Activated CD8-positive, alpha-beta memory T cell treated with anti-CD3 and anti-CD28 coated beads for 36 hours (primary cell): ENCODE measurements around the gene SULT1C4. TPM values are rescaled to one million over a fixed set of nuclear protein-coding genes. Genes with fewer than 3 reads are reported as not detected.
"Not testable (repeated sequence)": the region's sequence is repeated elsewhere in the genome, so short reads cannot be mapped to it uniquely, and the experiment has no call there.

Experiments used
- CTCF ChIA-PET: fragments of 350-600 bp; sonication (Branson Sonifier 250); formaldehyde crosslinking; loops from one replicate; lab custom pipeline; 2021; ENCODE audit warnings: antibody characterized with exemption; lab: Charles Lee
- POLR2A ChIA-PET: fragments of 350-600 bp; sonication (Branson Sonifier 250); formaldehyde crosslinking; loops from one replicate; lab custom pipeline; 2021; ENCODE audit warnings: antibody characterized with exemption; lab: Charles Lee
- total RNA-seq, 2 experiments: library from RNA; stranded (reverse); gene quantifications; one replicate each; pipeline ENCODE4 v1.2.3, GENCODE V29; 2021

Gene SULT1C4
- total RNA-seq, 2 experiments from 2014 or later: not detected

- ChIA-PET POLR2A (no interaction called here), CTCF (no interaction called here)
Measured at GRCh38 chr2:108407864-108408729, 30.3 kb downstream of the SULT1C4 start.

DNA sequence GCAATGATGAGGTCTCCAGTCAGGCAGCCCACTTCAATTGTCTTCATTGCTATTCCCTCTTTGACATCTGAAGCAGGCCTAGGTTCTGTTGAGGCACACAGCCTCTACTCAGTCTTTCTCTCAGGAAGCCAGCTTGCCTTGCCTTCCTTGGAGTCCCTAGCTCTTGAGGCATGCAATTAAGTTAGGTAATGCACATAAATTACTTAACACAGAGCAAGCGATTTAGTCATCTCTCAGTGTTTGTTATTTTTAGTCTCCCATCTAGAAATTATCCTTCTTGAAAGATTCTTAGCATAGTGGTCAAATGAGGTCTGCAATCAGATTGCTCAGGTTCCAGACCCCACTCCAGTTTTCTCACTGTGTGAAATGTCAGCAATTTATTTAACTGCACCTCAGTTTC, 32.0 kb downstream of the SULT1C4 start:
- CTCF ChIA-PET: no interaction called here
- POLR2A ChIA-PET: no interaction called here

- CTCF ChIA-PET: no interaction called here
- POLR2A ChIA-PET: no interaction called here
Measured at GRCh38 chr2:108412995-108413710, 35.4 kb downstream of the SULT1C4 start.

GRCh38 chr2:108413711-108414095, 35.9 kb downstream of the SULT1C4 start:
- CTCF ChIA-PET: no interaction called here
- POLR2A ChIA-PET: no interaction called here

GRCh38 chr2:108414256-108414876, 36.6 kb downstream of the SULT1C4 start:
- CTCF ChIA-PET: no interaction called here
- POLR2A ChIA-PET: no interaction called here

GRCh38 chr2:108414945-108415344, 37.2 kb downstream of the SULT1C4 start:
- CTCF ChIA-PET: no interaction called here
- POLR2A ChIA-PET: no interaction called here

DNA sequence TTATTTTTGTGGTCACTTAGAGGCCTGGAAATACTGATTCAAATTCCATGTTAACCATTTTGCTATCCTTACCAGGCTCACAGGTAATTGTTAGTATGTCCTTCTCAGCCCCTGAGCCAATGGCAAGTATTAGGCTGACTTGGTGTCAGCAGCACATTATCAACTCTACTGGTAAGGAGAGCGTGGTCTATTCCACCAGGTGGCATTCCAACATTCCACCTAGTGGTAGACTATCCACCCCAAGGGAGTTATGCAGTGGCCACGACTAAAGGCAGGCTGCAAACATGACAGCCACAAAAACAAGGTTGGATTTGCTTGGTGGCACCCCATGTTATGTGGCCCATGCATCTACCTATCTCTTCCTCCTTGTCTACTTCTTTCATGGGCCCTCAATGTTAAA, 39.5 kb downstream of the SULT1C4 start:
- ChIA-PET POLR2A (no interaction called here), CTCF (interaction anchor here (0.6 kb wide), 1 partner anchor 83 kb away, joined by 3 read pairs; no protein-coding TSS in a partner anchor)

- ChIA-PET POLR2A (no interaction called here), CTCF (no interaction called here)
Measured at GRCh38 chr2:108418416-108418815, 40.7 kb downstream of the SULT1C4 start.

GRCh38 chr2:108423067-108423466, 45.3 kb downstream of the SULT1C4 start:
- POLR2A ChIA-PET: no interaction called here
- CTCF ChIA-PET: no interaction called here

GRCh38 chr2:108423502-108424251, 45.9 kb downstream of the SULT1C4 start:
- CTCF ChIA-PET: no interaction called here
- POLR2A ChIA-PET: no interaction called here

- CTCF ChIA-PET: no interaction called here
- POLR2A ChIA-PET: no interaction called here
Measured at GRCh38 chr2:108428286-108429009, 50.7 kb downstream of the SULT1C4 start.

DNA sequence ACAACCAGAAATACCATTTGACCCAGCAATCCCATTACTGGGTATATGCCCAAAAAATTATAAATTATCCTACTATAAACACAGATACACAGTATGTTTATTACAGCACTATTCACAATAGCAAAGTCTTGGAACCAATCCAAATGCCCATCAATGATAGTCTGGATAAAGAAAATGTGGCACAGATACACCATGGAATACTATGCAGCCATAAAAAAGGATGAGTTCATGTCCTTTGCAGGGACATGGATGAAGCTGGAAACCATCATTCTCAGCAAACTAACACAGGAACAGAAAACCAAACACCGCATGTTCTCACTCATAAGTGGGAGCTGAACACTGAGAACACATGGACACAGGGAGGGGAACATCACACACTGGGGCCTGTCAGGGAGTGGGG, 57.8 kb downstream of the SULT1C4 start:
- CTCF ChIA-PET, POLR2A ChIA-PET: not testable (repeated sequence)

GRCh38 chr2:108436976-108437375, 59.2 kb downstream of the SULT1C4 start:
- ChIA-PET POLR2A (no interaction called here), CTCF (no interaction called here)

Other genes starting within 250 kb of the SULT1C4 start
- not detected for gene SULT1C3, start 138.0 kb upstream of the SULT1C4 start, total RNA-seq
- gene SULT1C2, start 89.1 kb upstream of the SULT1C4 start, total RNA-seq: not detected
- 10 to 100 TPM; 33.5 to 42.6 TPM for gene GCC2, start 71.3 kb downstream of the SULT1C4 start, total RNA-seq
- 10 to 100 TPM; 47.4 to 52.2 TPM for gene LIMS1, start 156.5 kb downstream of the SULT1C4 start, total RNA-seq